Fibroblast of lung (primary cell): Measurements from ENCODE around the gene ZMAT3. TPM values are rescaled to one million over a fixed set of nuclear protein-coding genes. Genes with fewer than 3 reads are reported as not detected.
"Not testable (repeated sequence)": the region's sequence is repeated elsewhere in the genome, so short reads cannot be mapped to it uniquely, and the experiment has no call there.

Source experiments
- DNase-seq, 2 donors: peaks; one replicate each; pipeline versions ENCODE4 v3.0.0 to v3.0.0-alpha.2; 2010; ENCODE audit warnings: low read depth in 2 of 2
- H2AFZ ChIP-seq: 2 replicates; pipeline ENCODE4 v1.5.1; 2012; ENCODE audit warnings: low read length, control low read depth, inconsistent platforms
- H3K27ac ChIP-seq: 2 replicates; pipeline ENCODE4 v1.5.1; 2011; ENCODE audit warnings: low read length, control low read depth; ENCODE audit not compliant: insufficient read depth
- H3K27me3 ChIP-seq: 2 replicates; pipeline ENCODE4 v1.5.1; 2011; ENCODE audit warnings: mild to moderate bottlenecking, low read length; ENCODE audit not compliant: control insufficient read depth, insufficient read depth
- H3K36me3 ChIP-seq: 2 replicates; pipeline ENCODE4 v1.5.1; 2011; ENCODE audit warnings: low read length; ENCODE audit not compliant: control insufficient read depth, insufficient read depth
- H3K4me1 ChIP-seq: 2 replicates; pipeline ENCODE4 v1.5.1; 2011; ENCODE audit warnings: low read length; ENCODE audit not compliant: control insufficient read depth, insufficient read depth; ENCODE audit errors: extremely low read depth
- H3K4me2 ChIP-seq: 2 replicates; pipeline ENCODE4 v1.5.1; 2011; ENCODE audit warnings: low read length, control low read depth; ENCODE audit not compliant: insufficient read depth; ENCODE audit errors: extremely low read depth
- H3K4me3 ChIP-seq, 4 experiments: fragments of 200-600 bp in 1 of 4; sonication (generic) in 1 of 4; replicated peaks in 1 of 4; 2 replicates each; pipeline ENCODE4 v1.5.1; 2011 to 2016; ENCODE audit warnings: low read length in 4 of 4, low read depth in 3 of 4, mild to moderate bottlenecking in 3 of 4, control low read depth in 2 of 4, inconsistent platforms in 1 of 4, mixed read lengths in 1 of 4; ENCODE audit not compliant: insufficient read depth in 1 of 4; ENCODE audit errors: control extremely low read depth in 1 of 4
- H3K79me2 ChIP-seq: 2 replicates; pipeline ENCODE4 v1.5.1; 2012; ENCODE audit warnings: mild to moderate bottlenecking, low read length, inconsistent platforms; ENCODE audit not compliant: control insufficient read depth, insufficient read depth
- H3K9ac ChIP-seq: 2 replicates; pipeline ENCODE4 v1.5.1; 2011; ENCODE audit warnings: mild to moderate bottlenecking, low read length, control low read depth; ENCODE audit not compliant: insufficient read depth
- H3K9me3 ChIP-seq: 2 replicates; pipeline ENCODE4 v1.5.1; 2012; ENCODE audit warnings: low read depth, low read length; ENCODE audit not compliant: control insufficient read depth, insufficient read depth
- H4K20me1 ChIP-seq: 2 replicates; pipeline ENCODE4 v1.5.1; 2011; ENCODE audit warnings: low read length; ENCODE audit not compliant: control insufficient read depth, insufficient read depth; ENCODE audit errors: extremely low read depth
- CTCF ChIP-seq, 2 donors: IDR thresholded peaks in 1 of 2; conservative IDR thresholded peaks in 1 of 2; 1 replicate in 1 of 2; 2 replicates in 1 of 2; pipeline ENCODE4 v1.5.1; 2011 to 2012; ENCODE audit warnings: low read length in 2 of 2, control low read depth in 1 of 2, inconsistent platforms in 1 of 2, low read depth in 1 of 2, mild to moderate bottlenecking in 1 of 2
- EZH2 ChIP-seq: IDR thresholded peaks from 2 replicates; pipeline ENCODE4 v1.5.1; 2012; ENCODE audit warnings: low read length, control low read depth, mild to moderate bottlenecking; ENCODE audit errors: missing control alignments
- polyA plus RNA-seq, 2 donors: library from polyadenylated mRNA; depleted of rRNA in 1 of 2; stranded (reverse) in 1 of 2; unstranded in 1 of 2; fragments of >200 nt; gene quantifications; 2 replicates each; pipeline ENCODE4 v1.2.1, GENCODE V29; 2011 to 2012; ENCODE audit warnings: missing spikeins in 1 of 2
- total RNA-seq: library from RNA; depleted of rRNA; stranded (reverse); fragments of >200 nt; gene quantifications from 2 replicates; pipeline ENCODE4 v1.2.1, GENCODE V29; 2014

Gene ZMAT3
- total and polyA plus RNA-seq, 2 donors (not counting 1 experiment from before 2014, with no cell fraction given) = 34.3 to 34.8 TPM

- no peak overlapping the region for H3K4me2 ChIP-seq
- peaks cover 1% of the 10 kb centered on the region for H3K36me3 ChIP-seq
- H3K27me3 ChIP-seq = no peaks in the 10 kb centered on the region
- no peaks in the 10 kb centered on the region for H4K20me1 ChIP-seq
- TF ChIP-seq CTCF (conservative IDR thresholded peaks at IDR 0.05 in 1 of 2, IDR thresholded peaks at IDR 0.05 in 1 of 2; ENCODE audit: low read depth in 1 of 2, low read length in 2 of 2) = no peak
- TF ChIP-seq EZH2 = no peak
- H3K79me2 ChIP-seq = peaks cover 29% of the 10 kb centered on the region
- H3K27ac ChIP-seq = no peak overlapping the region
- peaks cover 9% of the 10 kb centered on the region for H3K4me1 ChIP-seq
- no peak overlapping the region for H3K9ac ChIP-seq
- peak in 1 of 2 donors; percentile 83 for DNase-seq
- no peak overlapping the region for H3K4me3 ChIP-seq
- no peak overlapping the region for H2AFZ ChIP-seq
- H3K9me3 ChIP-seq = no peaks in the 10 kb centered on the region
These were observed 35.4 kb downstream of the ZMAT3 start for GRCh38 chr3:179036226-179036625.

GRCh38 chr3:179035232-179035631 is 36.4 kb downstream of the ZMAT3 start:
- Histone ChIP-seq H3K4me2 (no peak overlapping the region), H3K79me2 (peaks cover 32% of the 10 kb centered on the region), H3K4me3 (no peak overlapping the region), H3K9me3 (no peaks in the 10 kb centered on the region), H2AFZ (no peak overlapping the region), H4K20me1 (no peaks in the 10 kb centered on the region), H3K4me1 (peaks cover 9% of the 10 kb centered on the region), H3K9ac (no peak overlapping the region), H3K27me3 (no peaks in the 10 kb centered on the region), H3K27ac (no peak overlapping the region), H3K36me3 (peaks cover 3% of the 10 kb centered on the region)
- no peak for DNase-seq
- TF ChIP-seq EZH2 (no peak), CTCF (conservative IDR thresholded peaks at IDR 0.05 in 1 of 2, IDR thresholded peaks at IDR 0.05 in 1 of 2; ENCODE audit: low read depth in 1 of 2, low read length in 2 of 2) (no peak)

- H3K9ac ChIP-seq = not testable (repeated sequence)
These were observed 38.3 kb downstream of the ZMAT3 start for GRCh38 chr3:179033304-179033657.

GRCh38 chr3:179032454-179033303 is 38.9 kb downstream of the ZMAT3 start:
- not testable (repeated sequence) for H3K27me3 ChIP-seq, H2AFZ ChIP-seq, H4K20me1 ChIP-seq, H3K9me3 ChIP-seq, DNase-seq, H3K9ac ChIP-seq, H3K4me1 ChIP-seq, H3K27ac ChIP-seq, H3K4me3 ChIP-seq, H3K36me3 ChIP-seq, H3K4me2 ChIP-seq
- H3K79me2 ChIP-seq = peaks cover 19% of the 10 kb centered on the region

More at GRCh38 chr3:179033304-179033657, 38.3 kb downstream of the ZMAT3 start:
- not testable (repeated sequence) for DNase-seq, H3K4me2 ChIP-seq, H3K4me3 ChIP-seq, H3K27ac ChIP-seq, H4K20me1 ChIP-seq, H3K4me1 ChIP-seq, H3K27me3 ChIP-seq, H2AFZ ChIP-seq, H3K36me3 ChIP-seq, H3K9me3 ChIP-seq
- H3K79me2 ChIP-seq = peaks cover 23% of the 10 kb centered on the region
